BLaER1 treated with 17β-estradiol and CSF1 and Interleukin-3, amounts not matched to agents 10 nM and 100 nM (cell line): ENCODE data around the gene ID1.
"Not testable (repeated sequence)": the region's sequence is repeated elsewhere in the genome, so short reads cannot be mapped to it uniquely, and the experiment has no call there.

Source experiments
- H3K27ac ChIP-seq, 11 experiments: shearing (Covaris generic); formaldehyde crosslinking; 2 replicates each; pipeline ENCODE4 v1.8.1; 2022
- H3K27me3 ChIP-seq, 11 experiments: shearing (Covaris generic); formaldehyde crosslinking; 2 replicates each; pipeline ENCODE4 v1.8.1; 2022
- H3K36me3 ChIP-seq, 11 experiments: shearing (Covaris generic); formaldehyde crosslinking; 2 replicates each; pipeline ENCODE4 v1.8.1; 2022
- H3K4me1 ChIP-seq, 10 experiments: shearing (Covaris generic); formaldehyde crosslinking; 2 replicates each; pipeline ENCODE4 v1.8.1; 2022
- H3K4me2 ChIP-seq, 11 experiments: shearing (Covaris generic); formaldehyde crosslinking; 2 replicates each; pipeline ENCODE4 v1.8.1; 2022
- H3K4me3 ChIP-seq, 10 experiments: shearing (Covaris generic); formaldehyde crosslinking; 2 replicates each; pipeline ENCODE4 v1.8.1; 2022
- H3K9ac ChIP-seq, 11 experiments: shearing (Covaris generic); formaldehyde crosslinking; 2 replicates each; pipeline ENCODE4 v1.8.1; 2022
- H3K9me3 ChIP-seq, 11 experiments: shearing (Covaris generic); formaldehyde crosslinking; replicated peaks in 1 of 11; 2 replicates each; pipeline ENCODE4 v1.8.1; 2022
- H4K20me1 ChIP-seq, 11 experiments: shearing (Covaris generic); formaldehyde crosslinking; 2 replicates each; pipeline ENCODE4 v1.8.1; 2022
- Cebpa-rat ChIP-seq, 11 experiments: shearing (Covaris generic); IDR thresholded peaks; 2 replicates each; pipeline ENCODE4 v1.8.1; 2022

The ID1 gene

GRCh38 chr20:31578448-31579138 is 26.5 kb upstream of the ID1 start:
- Histone ChIP-seq H3K4me3 (no peak overlapping the region), H3K36me3 (no peaks in the 10 kb centered on the region), H3K27ac (no peak overlapping the region), H4K20me1 (no peaks in the 10 kb centered on the region), H3K9me3 (peaks cover 0 to 12% (median 0%) of the 10 kb centered on the region in 11 experiments; a peak in 7 of 22 replicates), H3K27me3 (no peaks in the 10 kb centered on the region), H3K9ac (no peak overlapping the region), H3K4me2 (no peak overlapping the region), H3K4me1 (peaks cover 2 to 31% (median 8%) of the 10 kb centered on the region in 10 experiments; a peak in 19 of 20 replicates)
- no peak for TF ChIP-seq Cebpa-rat (IDR thresholded peaks at IDR 0.05)

DNA sequence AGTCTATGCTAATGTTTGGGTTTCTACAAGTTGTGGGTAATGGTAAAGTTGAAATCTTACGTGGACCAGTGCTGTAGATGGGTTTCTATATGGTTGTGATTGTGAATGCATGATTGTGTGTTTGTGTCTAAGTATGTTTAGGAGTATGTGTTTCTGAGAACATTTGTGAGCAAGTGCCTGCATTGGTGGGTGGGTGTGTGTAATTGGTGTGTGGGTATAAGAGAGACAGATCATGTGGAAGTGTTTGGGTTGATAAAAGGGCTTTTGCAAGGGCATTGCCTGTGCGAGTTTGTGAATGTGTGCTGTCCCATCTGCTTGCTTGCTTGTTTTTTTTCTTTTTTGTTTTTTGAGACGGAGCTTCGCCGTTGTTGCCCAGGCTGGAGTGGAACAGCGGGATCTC is 25.8 kb upstream of the ID1 start:
- Histone ChIP-seq H3K9me3 (peaks cover 0 to 12% (median 0%) of the 10 kb centered on the region in 11 experiments; a peak in 7 of 22 replicates), H3K27ac (no peak overlapping the region), H3K27me3 (no peaks in the 10 kb centered on the region), H3K4me3 (no peak overlapping the region), H3K9ac (no peak overlapping the region), H3K36me3 (no peaks in the 10 kb centered on the region), H3K4me2 (no peak overlapping the region), H3K4me1 (peaks cover 0 to 25% (median 1%) of the 10 kb centered on the region in 10 experiments; a peak in 10 of 20 replicates), H4K20me1 (no peaks in the 10 kb centered on the region)
- no peak for TF ChIP-seq Cebpa-rat (IDR thresholded peaks at IDR 0.05)

GRCh38 chr20:31579941-31580651 is 25.0 kb upstream of the ID1 start:
- H3K27me3 ChIP-seq, H3K9ac ChIP-seq, H3K36me3 ChIP-seq, H3K27ac ChIP-seq, H4K20me1 ChIP-seq, H3K4me3 ChIP-seq: not testable (repeated sequence)
- Histone ChIP-seq H3K9me3 (peaks cover 0 to 12% (median 0%) of the 10 kb centered on the region in 11 experiments; a peak in 7 of 22 replicates), H3K4me2 (peak overlapping the region in 1 of 11 experiments; percentile 15; a peak in 2 of 22 replicates), H3K4me1 (peaks cover 0 to 16% (median 0%) of the 10 kb centered on the region in 10 experiments; a peak in 4 of 20 replicates)
- TF ChIP-seq Cebpa-rat (IDR thresholded peaks at IDR 0.05), result peak in 6 of 11 experiments; percentile 10 to 77 (median 34); a peak in 4 of 22 replicates

DNA sequence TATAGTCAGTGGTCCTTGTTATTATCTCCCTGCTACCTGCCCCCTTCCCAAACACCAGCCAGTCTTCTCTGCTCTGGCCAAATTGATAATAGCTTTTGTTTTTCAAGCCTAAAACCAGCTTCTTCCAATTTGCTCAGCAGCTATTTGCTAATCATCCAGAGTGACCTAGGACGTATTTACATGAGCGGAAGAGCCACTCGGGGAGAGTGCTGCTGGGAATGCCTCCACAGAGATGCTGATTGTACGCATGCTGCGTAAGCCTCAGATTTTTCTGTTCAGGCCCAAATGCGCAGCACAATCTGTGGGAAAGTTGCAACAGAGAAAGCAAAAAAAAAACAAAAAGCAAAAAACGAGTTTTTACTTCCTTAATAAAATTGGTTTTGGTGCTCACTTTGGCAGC is 24.4 kb upstream of the ID1 start:
- Histone ChIP-seq H3K4me1 (peaks cover 0 to 15% (median 0%) of the 10 kb centered on the region in 10 experiments; a peak in 4 of 20 replicates), H3K9me3 (peaks cover 0 to 12% (median 0%) of the 10 kb centered on the region in 11 experiments; a peak in 7 of 22 replicates), H3K4me2 (peak overlapping the region in 2 of 11 experiments; percentile 14 to 15; a peak in 1 of 22 replicates), H3K9ac (no peak overlapping the region), H3K27ac (no peak overlapping the region), H3K36me3 (no peaks in the 10 kb centered on the region), H4K20me1 (no peaks in the 10 kb centered on the region), H3K4me3 (no peak overlapping the region), H3K27me3 (peaks cover 0 to 7% (median 0%) of the 10 kb centered on the region in 11 experiments; a peak in 5 of 22 replicates)
- no peak for TF ChIP-seq Cebpa-rat (IDR thresholded peaks at IDR 0.05)

- Histone ChIP-seq H3K9me3 (peaks cover 0 to 12% (median 0%) of the 10 kb centered on the region in 11 experiments; a peak in 7 of 22 replicates), H3K9ac (no peak overlapping the region), H3K27ac (no peak overlapping the region), H3K36me3 (no peaks in the 10 kb centered on the region), H3K4me1 (peaks cover 0 to 15% (median 0%) of the 10 kb centered on the region in 10 experiments; a peak in 4 of 20 replicates), H3K27me3 (peaks cover 2 to 14% (median 5%) of the 10 kb centered on the region in 11 experiments; a peak in 21 of 22 replicates), H3K4me3 (no peak overlapping the region), H3K4me2 (no peak overlapping the region), H4K20me1 (no peaks in the 10 kb centered on the region)
- no peak for TF ChIP-seq Cebpa-rat (IDR thresholded peaks at IDR 0.05)
Observed at GRCh38 chr20:31581391-31581790, 23.7 kb upstream of the ID1 start.

- Histone ChIP-seq H3K9ac (peak overlapping the region in 10 of 11 experiments; percentile 42 to 69 (median 56); a peak in 20 of 22 replicates), H3K4me2 (peak overlapping the region; percentile 82 to 100 (median 98)), H3K4me1 (peaks cover 14 to 45% (median 28%) of the 10 kb centered on the region in 10 experiments), H3K36me3 (no peaks in the 10 kb centered on the region), H3K27me3 (peaks cover 27 to 47% (median 38%) of the 10 kb centered on the region in 11 experiments), H4K20me1 (peaks cover 0 to 19% (median 0%) of the 10 kb centered on the region in 11 experiments; a peak in 8 of 22 replicates), H3K27ac (peak overlapping the region in 2 of 11 experiments; percentile 11 to 20; a peak in 4 of 22 replicates), H3K9me3 (no peaks in the 10 kb centered on the region), H3K4me3 (peak overlapping the region; percentile 44 to 72 (median 56))
- TF ChIP-seq Cebpa-rat (IDR thresholded peaks at IDR 0.05), result no peak
Observed at GRCh38 chr20:31587545-31588389, 17.3 kb upstream of the ID1 start.

GRCh38 chr20:31590717-31591225 is 14.3 kb upstream of the ID1 start:
- no peak overlapping the region for H3K4me3 ChIP-seq
- H3K4me2 ChIP-seq, result peak overlapping the region in 4 of 11 experiments; percentile 0 to 50 (median 20); a peak in 6 of 22 replicates
- H4K20me1 ChIP-seq, result peaks cover 0 to 19% (median 0%) of the 10 kb centered on the region in 11 experiments; a peak in 8 of 22 replicates
- peaks cover 27 to 41% (median 37%) of the 10 kb centered on the region in 11 experiments for H3K27me3 ChIP-seq
- no peak overlapping the region for H3K27ac ChIP-seq
- no peaks in the 10 kb centered on the region for H3K9me3 ChIP-seq
- H3K4me1 ChIP-seq, result peaks cover 14 to 57% (median 28%) of the 10 kb centered on the region in 10 experiments
- no peaks in the 10 kb centered on the region for H3K36me3 ChIP-seq
- H3K9ac ChIP-seq, result no peak overlapping the region
- no peak for TF ChIP-seq Cebpa-rat (IDR thresholded peaks at IDR 0.05)
